Hepatocyte (in vitro differentiated cells): ENCODE results near the gene CHN1. TPM values are rescaled to one million over a fixed set of nuclear protein-coding genes. Genes with fewer than 3 reads are reported as not detected.

Experiments used
- DNase-seq: peaks from one replicate; pipeline ENCODE4 v3.0.0-alpha.2; 2016; ENCODE audit warnings: low spot score
- H2AFZ ChIP-seq: fragments of 200-600 bp; sonication (generic); 2 replicates; pipeline ENCODE4 v1.6.0; 2016; ENCODE audit warnings: antibody characterized with exemption, mild to moderate bottlenecking
- H3K27ac ChIP-seq: fragments of 200-600 bp; sonication (generic); 2 replicates; pipeline ENCODE4 v1.5.1; 2016; ENCODE audit warnings: mild to moderate bottlenecking
- H3K27me3 ChIP-seq: fragments of 200-600 bp; sonication (generic); 2 replicates; pipeline ENCODE4 v1.6.1; 2016
- H3K36me3 ChIP-seq: fragments of 200-600 bp; sonication (generic); replicated peaks from 2 replicates; pipeline ENCODE4 v1.5.1; 2016; ENCODE audit warnings: low read depth; ENCODE audit not compliant: insufficient read depth
- H3K4me1 ChIP-seq: fragments of 200-600 bp; sonication (generic); 2 replicates; pipeline ENCODE4 v1.5.1; 2016; ENCODE audit warnings: mild to moderate bottlenecking, moderate library complexity; ENCODE audit not compliant: insufficient read depth
- H3K4me2 ChIP-seq: fragments of 200-600 bp; sonication (generic); 2 replicates; pipeline ENCODE4 v1.6.0; 2016
- H3K4me3 ChIP-seq: fragments of 200-600 bp; sonication (generic); 2 replicates; pipeline ENCODE4 v1.5.1; 2016; ENCODE audit warnings: mild to moderate bottlenecking
- H3K79me2 ChIP-seq: fragments of 200-600 bp; sonication (generic); 2 replicates; pipeline ENCODE4 v1.6.0; 2017; ENCODE audit warnings: mild to moderate bottlenecking
- H3K9me2 ChIP-seq: fragments of 200-600 bp; sonication (generic); replicated peaks from 2 replicates; pipeline ENCODE4 v1.6.0; 2017; ENCODE audit warnings: mild to moderate bottlenecking; ENCODE audit not compliant: insufficient read depth
- H3K9me3 ChIP-seq: fragments of 200-600 bp; sonication (generic); 2 replicates; pipeline ENCODE4 v1.5.1; 2016; ENCODE audit warnings: low read depth, mild to moderate bottlenecking
- H4K20me1 ChIP-seq: fragments of 200-600 bp; sonication (generic); 2 replicates; pipeline ENCODE4 v1.6.0; 2016; ENCODE audit warnings: mild to moderate bottlenecking; ENCODE audit not compliant: insufficient read depth, poor library complexity, severe bottlenecking
- EZH2 ChIP-seq: fragments of 200-600 bp; sonication (generic); IDR thresholded peaks from 2 replicates; pipeline ENCODE4 v1.6.1; 2016; ENCODE audit warnings: antibody characterized with exemption, mild to moderate bottlenecking, borderline replicate concordance
- EZH2phosphoT487 ChIP-seq: fragments of 200-600 bp; sonication (generic); IDR thresholded peaks from one replicate; pipeline ENCODE4 v1.6.1; 2018; ENCODE audit warnings: antibody characterized with exemption, mild to moderate bottlenecking, low read depth, moderate library complexity; ENCODE audit not compliant: unreplicated experiment, severe bottlenecking
- WGBS: methylation state at CpG from one replicate; pipeline ENCODE4 v1.1.6; 2016; ENCODE audit warnings: low lambda C conversion rate; ENCODE audit errors: missing lambda C conversion rate; 5-methylcytosine and 5-hydroxymethylcytosine counted together
- polyA plus RNA-seq: library from polyadenylated mRNA; unstranded; fragments of >200 nt; fragmentation: Nextera tagmentation; extraction: Ambion mirVana; gene quantifications from 2 replicates; pipeline ENCODE4 v1.2.1, GENCODE V29; 2016
- total RNA-seq: library from RNA; depleted of rRNA; stranded (reverse); fragments of >200 nt; gene quantifications from 2 replicates; pipeline ENCODE4 v1.2.3, GENCODE V29; 2014
- TF ChIP-seq, protein P1 (sequence below): fragments of 200-600 bp; sonication (generic); IDR thresholded peaks from 2 replicates; pipeline ENCODE4 v1.5.1; 2016; ENCODE audit warnings: antibody characterized with exemption, mild to moderate bottlenecking; ENCODE audit not compliant: poor library complexity

CHN1 gene
- total and polyA plus RNA-seq, 2 experiments from 2014 or later = 19.2 to 23.0 TPM

DNA sequence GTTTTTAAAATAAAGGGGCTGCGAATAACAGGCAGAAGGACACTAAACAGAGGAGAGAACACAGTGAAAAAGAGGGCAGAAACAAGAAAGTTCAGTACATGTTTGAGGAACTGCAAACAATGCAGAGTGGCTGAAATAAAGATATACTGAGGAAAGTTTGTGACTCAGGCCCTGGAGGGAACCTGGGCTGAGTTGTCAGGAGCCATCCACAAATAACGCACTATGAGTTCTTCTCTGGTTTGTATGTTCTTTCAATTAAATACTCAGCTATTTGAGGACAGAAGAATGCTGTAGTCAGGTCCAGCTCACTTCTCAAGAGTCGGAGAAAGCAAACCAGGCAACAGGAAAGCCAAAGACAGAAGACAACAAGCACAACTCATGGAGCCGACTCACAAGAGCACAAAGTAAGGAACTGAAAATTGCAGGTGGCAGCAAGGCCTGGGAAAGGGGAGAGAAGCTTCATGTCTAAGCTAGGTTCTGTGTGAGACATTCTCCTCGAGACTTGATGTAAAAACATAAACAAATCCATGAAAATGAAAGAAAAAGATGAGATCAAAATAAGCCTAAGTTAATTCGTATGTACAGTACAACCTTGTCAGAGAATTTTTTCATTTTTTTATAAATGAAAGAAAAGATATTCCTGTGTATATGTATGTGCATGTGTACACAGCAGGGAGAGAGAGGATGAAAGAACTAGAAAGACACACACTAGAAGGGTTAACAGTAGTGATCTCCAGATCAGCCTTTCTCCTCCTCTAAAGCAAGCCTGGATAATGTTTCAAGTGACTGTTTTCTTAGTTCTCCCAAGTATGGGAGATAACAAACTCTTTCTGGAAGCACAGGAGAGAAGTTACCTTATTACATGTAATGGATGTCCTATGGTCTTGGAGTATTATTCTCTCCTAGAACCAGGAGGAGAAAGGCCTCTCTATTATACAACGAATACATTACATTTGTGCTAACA, 41.5 kb downstream of the CHN1 start:
- Histone ChIP-seq H3K27me3 (no peaks in the 10 kb centered on the region), H3K4me2 (peak overlapping the region; percentile 42), H2AFZ (no peak overlapping the region), H3K4me1 (peaks cover 24% of the 10 kb centered on the region), H3K9me3 (no peaks in the 10 kb centered on the region), H3K4me3 (no peak overlapping the region), H3K79me2 (no peaks in the 10 kb centered on the region), H3K36me3 (no peaks in the 10 kb centered on the region), H3K9me2 (no peaks in the 10 kb centered on the region), H4K20me1 (no peaks in the 10 kb centered on the region), H3K27ac (peak overlapping the region; percentile 41)
- TF ChIP-seq, protein P1, sequence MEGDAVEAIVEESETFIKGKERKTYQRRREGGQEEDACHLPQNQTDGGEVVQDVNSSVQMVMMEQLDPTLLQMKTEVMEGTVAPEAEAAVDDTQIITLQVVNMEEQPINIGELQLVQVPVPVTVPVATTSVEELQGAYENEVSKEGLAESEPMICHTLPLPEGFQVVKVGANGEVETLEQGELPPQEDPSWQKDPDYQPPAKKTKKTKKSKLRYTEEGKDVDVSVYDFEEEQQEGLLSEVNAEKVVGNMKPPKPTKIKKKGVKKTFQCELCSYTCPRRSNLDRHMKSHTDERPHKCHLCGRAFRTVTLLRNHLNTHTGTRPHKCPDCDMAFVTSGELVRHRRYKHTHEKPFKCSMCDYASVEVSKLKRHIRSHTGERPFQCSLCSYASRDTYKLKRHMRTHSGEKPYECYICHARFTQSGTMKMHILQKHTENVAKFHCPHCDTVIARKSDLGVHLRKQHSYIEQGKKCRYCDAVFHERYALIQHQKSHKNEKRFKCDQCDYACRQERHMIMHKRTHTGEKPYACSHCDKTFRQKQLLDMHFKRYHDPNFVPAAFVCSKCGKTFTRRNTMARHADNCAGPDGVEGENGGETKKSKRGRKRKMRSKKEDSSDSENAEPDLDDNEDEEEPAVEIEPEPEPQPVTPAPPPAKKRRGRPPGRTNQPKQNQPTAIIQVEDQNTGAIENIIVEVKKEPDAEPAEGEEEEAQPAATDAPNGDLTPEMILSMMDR = no peak
- TF ChIP-seq EZH2phosphoT487 = no peak
- no peak for TF ChIP-seq EZH2
- 82% methylated on average over 7 of the region's 7 CpGs for WGBS
- DNase-seq = no peak

DNA sequence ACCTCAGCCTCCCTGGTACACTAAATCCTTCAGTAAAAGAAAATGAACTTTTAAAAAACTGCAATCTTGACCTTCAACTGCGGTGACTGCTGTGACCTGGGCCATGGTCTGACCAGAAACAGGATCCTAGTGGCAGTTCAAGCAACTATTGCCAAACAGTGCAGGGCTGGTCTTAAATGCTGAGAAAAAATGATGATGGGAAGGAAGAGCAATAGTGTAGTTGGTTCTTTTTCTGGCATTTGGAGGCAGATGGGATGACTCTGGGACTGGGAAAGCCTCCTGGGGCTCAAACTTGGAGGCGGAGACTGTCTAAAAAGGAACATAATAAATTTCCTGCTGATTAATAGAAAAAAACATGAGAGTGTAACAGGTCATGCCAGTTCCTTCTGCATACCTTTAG, 45.4 kb downstream of the CHN1 start:
- 69% methylated on average over 2 of the region's 2 CpGs for WGBS
- DNase-seq = no peak
- H3K4me1 ChIP-seq = peaks cover 6% of the 10 kb centered on the region
- TF ChIP-seq EZH2 = no peak
- H4K20me1 ChIP-seq = no peaks in the 10 kb centered on the region
- no peaks in the 10 kb centered on the region for H3K36me3 ChIP-seq
- H3K9me3 ChIP-seq = no peaks in the 10 kb centered on the region
- H3K79me2 ChIP-seq = no peaks in the 10 kb centered on the region
- no peak overlapping the region for H3K4me3 ChIP-seq
- H3K9me2 ChIP-seq = no peaks in the 10 kb centered on the region
- H3K27ac ChIP-seq = no peak overlapping the region
- H2AFZ ChIP-seq = no peak overlapping the region
- no peak overlapping the region for H3K4me2 ChIP-seq
- H3K27me3 ChIP-seq = no peaks in the 10 kb centered on the region

DNA sequence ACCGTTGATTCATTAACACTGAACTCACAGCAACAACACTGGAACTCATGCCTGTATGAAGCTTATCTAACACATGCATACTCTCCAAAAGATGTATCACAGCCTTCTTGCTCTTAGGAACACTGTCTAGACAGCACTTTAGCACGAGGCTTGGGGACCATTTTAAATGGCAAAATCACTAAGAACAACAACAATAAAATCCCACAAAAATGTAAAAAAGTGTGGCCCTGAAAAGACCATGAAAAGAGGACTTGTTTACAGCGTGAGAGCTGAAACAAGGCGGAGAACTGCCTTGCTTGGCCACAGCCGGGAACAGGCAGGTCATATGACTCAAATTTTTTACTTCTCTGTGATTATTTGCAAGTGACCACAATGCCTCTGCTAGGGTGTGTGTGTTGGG, 48.1 kb downstream of the CHN1 start:
- H4K20me1 ChIP-seq = no peaks in the 10 kb centered on the region
- 78% methylated on average over 5 of the region's 5 CpGs for WGBS
- no peaks in the 10 kb centered on the region for H3K79me2 ChIP-seq
- no peaks in the 10 kb centered on the region for H3K36me3 ChIP-seq
- H3K9me2 ChIP-seq = no peaks in the 10 kb centered on the region
- no peaks in the 10 kb centered on the region for H3K27me3 ChIP-seq
- TF ChIP-seq, protein P1 = no peak
- TF ChIP-seq EZH2 = no peak
- no peak for TF ChIP-seq EZH2phosphoT487
- H3K4me2 ChIP-seq = no peak overlapping the region
- H2AFZ ChIP-seq = no peak overlapping the region
- H3K27ac ChIP-seq = no peak overlapping the region
- H3K4me1 ChIP-seq = no peaks in the 10 kb centered on the region
- H3K4me3 ChIP-seq = no peak overlapping the region
- no peaks in the 10 kb centered on the region for H3K9me3 ChIP-seq
- DNase-seq = no peak

DNA sequence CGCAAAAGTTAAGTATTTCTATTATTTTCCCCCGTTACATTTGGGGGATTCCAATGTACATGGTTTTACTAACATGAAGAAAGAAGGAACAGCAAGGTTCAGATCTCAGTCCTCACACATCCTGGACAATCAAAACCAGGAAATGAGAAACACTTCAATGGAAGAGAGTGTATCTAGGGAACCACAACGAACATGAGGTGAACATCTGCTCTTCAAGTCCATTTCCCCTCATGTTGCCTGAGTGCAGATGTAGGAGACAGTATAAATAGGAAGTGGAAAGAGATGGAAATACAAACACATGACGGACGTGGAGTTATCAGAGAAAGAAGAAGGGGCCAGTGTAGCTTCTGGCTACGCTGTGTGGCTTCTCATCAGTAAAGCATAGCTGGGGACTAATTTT, 52.6 kb downstream of the CHN1 start:
- H2AFZ ChIP-seq = no peak overlapping the region
- H4K20me1 ChIP-seq = no peaks in the 10 kb centered on the region
- no peaks in the 10 kb centered on the region for H3K27me3 ChIP-seq
- no peak overlapping the region for H3K4me2 ChIP-seq
- no peaks in the 10 kb centered on the region for H3K79me2 ChIP-seq
- TF ChIP-seq EZH2phosphoT487 (no peak), EZH2 (no peak)
- TF ChIP-seq, protein P1 = no peak
- WGBS = 77% methylated on average over 6 of the region's 6 CpGs
- H3K9me2 ChIP-seq = no peaks in the 10 kb centered on the region
- no peaks in the 10 kb centered on the region for H3K9me3 ChIP-seq
- no peaks in the 10 kb centered on the region for H3K36me3 ChIP-seq
- no peak overlapping the region for H3K27ac ChIP-seq
- H3K4me3 ChIP-seq = no peak overlapping the region
- no peak for DNase-seq
- no peaks in the 10 kb centered on the region for H3K4me1 ChIP-seq
